PC-3 (cell line): ENCODE data around the gene LSM3.

Experiments
- CTCF ChIP-seq: fragments of 300-600 bp; sonication (generic); conservative IDR thresholded peaks from 2 replicates; pipeline ENCODE4 v1.5.1; 2017; ENCODE audit warnings: antibody characterized with exemption, low read depth, mild to moderate bottlenecking, low read length
- EZH2 ChIP-seq: fragments of 300-600 bp; sonication (generic); IDR thresholded peaks from one replicate; pipeline ENCODE4 v1.6.1; 2017; ENCODE audit warnings: antibody characterized with exemption, mild to moderate bottlenecking, low read length; ENCODE audit not compliant: unreplicated experiment

GRCh38 chr3:14161282-14161681 is 17.3 kb upstream of the LSM3 start:
- TF ChIP-seq CTCF (no peak), EZH2 (no peak)
